Measurements from ENCODE around the gene CTRL.

DNA sequence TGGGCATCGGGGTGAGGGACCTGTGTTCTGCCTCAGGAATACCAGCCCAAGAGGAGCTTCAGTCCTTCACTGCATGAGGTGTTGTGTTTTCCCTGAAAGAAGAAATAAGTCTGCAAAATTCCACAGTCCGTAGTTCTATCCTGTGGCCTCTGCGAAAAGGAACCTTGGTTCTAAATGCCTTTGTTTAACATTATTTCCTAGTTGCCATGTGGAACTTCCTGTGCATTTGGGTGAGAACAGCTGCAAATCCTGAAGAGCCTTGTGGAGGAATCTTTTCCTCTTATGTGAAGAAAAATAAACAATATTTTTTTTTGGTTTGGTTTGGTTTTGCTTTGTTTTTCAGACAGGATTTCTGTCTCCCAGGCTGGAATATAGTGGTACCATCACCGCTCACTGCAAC, 28.8 kb downstream of the CTRL start:
- TF ChIP-seq, protein P1, sequence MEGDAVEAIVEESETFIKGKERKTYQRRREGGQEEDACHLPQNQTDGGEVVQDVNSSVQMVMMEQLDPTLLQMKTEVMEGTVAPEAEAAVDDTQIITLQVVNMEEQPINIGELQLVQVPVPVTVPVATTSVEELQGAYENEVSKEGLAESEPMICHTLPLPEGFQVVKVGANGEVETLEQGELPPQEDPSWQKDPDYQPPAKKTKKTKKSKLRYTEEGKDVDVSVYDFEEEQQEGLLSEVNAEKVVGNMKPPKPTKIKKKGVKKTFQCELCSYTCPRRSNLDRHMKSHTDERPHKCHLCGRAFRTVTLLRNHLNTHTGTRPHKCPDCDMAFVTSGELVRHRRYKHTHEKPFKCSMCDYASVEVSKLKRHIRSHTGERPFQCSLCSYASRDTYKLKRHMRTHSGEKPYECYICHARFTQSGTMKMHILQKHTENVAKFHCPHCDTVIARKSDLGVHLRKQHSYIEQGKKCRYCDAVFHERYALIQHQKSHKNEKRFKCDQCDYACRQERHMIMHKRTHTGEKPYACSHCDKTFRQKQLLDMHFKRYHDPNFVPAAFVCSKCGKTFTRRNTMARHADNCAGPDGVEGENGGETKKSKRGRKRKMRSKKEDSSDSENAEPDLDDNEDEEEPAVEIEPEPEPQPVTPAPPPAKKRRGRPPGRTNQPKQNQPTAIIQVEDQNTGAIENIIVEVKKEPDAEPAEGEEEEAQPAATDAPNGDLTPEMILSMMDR (IDR thresholded peaks at IDR 0.05; ENCODE audit: low read depth, low read length, missing input control) = no peak
- TF ChIP-seq RAD21 (IDR thresholded peaks at IDR 0.05) = no peak
- TF ChIP-seq YY1 (IDR thresholded peaks at IDR 0.05) = no peak
- TF ChIP-seq JUND (IDR thresholded peaks at IDR 0.05) = no peak
- no peak for TF ChIP-seq MAX (IDR thresholded peaks at IDR 0.05)
